Neural progenitor cell (in vitro differentiated cells): Measurements from ENCODE around the gene GAS2L1.

Experiments used
- EZH2 ChIP-seq: fragments of 200-600 bp; sonication (generic); IDR thresholded peaks from 2 replicates; pipeline ENCODE4 v1.6.1; 2017; ENCODE audit warnings: antibody characterized with exemption, mild to moderate bottlenecking, moderate library complexity
- EZH2phosphoT487 ChIP-seq: fragments of 200-600 bp; sonication (generic); IDR thresholded peaks from 2 replicates; pipeline ENCODE4 v1.6.1; 2017; ENCODE audit warnings: antibody characterized with exemption
- TF ChIP-seq, protein P1 (sequence below): fragments of 200-600 bp; sonication (generic); IDR thresholded peaks from 2 replicates; pipeline ENCODE4 v1.5.1; 2017; ENCODE audit warnings: antibody characterized with exemption, mild to moderate bottlenecking

- TF ChIP-seq, protein P1, sequence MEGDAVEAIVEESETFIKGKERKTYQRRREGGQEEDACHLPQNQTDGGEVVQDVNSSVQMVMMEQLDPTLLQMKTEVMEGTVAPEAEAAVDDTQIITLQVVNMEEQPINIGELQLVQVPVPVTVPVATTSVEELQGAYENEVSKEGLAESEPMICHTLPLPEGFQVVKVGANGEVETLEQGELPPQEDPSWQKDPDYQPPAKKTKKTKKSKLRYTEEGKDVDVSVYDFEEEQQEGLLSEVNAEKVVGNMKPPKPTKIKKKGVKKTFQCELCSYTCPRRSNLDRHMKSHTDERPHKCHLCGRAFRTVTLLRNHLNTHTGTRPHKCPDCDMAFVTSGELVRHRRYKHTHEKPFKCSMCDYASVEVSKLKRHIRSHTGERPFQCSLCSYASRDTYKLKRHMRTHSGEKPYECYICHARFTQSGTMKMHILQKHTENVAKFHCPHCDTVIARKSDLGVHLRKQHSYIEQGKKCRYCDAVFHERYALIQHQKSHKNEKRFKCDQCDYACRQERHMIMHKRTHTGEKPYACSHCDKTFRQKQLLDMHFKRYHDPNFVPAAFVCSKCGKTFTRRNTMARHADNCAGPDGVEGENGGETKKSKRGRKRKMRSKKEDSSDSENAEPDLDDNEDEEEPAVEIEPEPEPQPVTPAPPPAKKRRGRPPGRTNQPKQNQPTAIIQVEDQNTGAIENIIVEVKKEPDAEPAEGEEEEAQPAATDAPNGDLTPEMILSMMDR, result no peak
- TF ChIP-seq EZH2phosphoT487, result no peak
- no peak for TF ChIP-seq EZH2
Observed at GRCh38 chr22:29330291-29330690, 23.8 kb downstream of the GAS2L1 start.
